B cell (primary cell): ENCODE results near the gene TRPM8. TPM values are rescaled to one million over a fixed set of nuclear protein-coding genes. Genes with fewer than 3 reads are reported as not detected.

Experiments used
- ATAC-seq: fragments of 200-7000 bp; cut with Tn5 transposase; one replicate; pipeline ENCODE4 v1.10.0; 2021; ENCODE audit warnings: low read depth, mild to moderate bottlenecking, moderate number of reproducible peaks, moderate library complexity
- CTCF ChIA-PET: fragments of 350-600 bp; sonication (Branson Sonifier 250); formaldehyde crosslinking; loops from one replicate; lab custom pipeline; 2021; ENCODE audit warnings: antibody characterized with exemption, inconsistent platforms; lab: Charles Lee
- POLR2A ChIA-PET: fragments of 350-600 bp; sonication (Branson Sonifier 250); formaldehyde crosslinking; loops from one replicate; lab custom pipeline; 2021; ENCODE audit warnings: antibody characterized with exemption; lab: Charles Lee
- DNase-seq: peaks from one replicate; pipeline ENCODE4 v3.0.0; 2013
- H2AFZ ChIP-seq: 2 replicates; pipeline ENCODE4 v1.6.1; 2012; ENCODE audit warnings: mild to moderate bottlenecking, low read depth, low read length; ENCODE audit not compliant: insufficient read depth, poor library complexity, severe bottlenecking
- H3K27ac ChIP-seq, 2 donors: 1 replicate in 1 of 2; 2 replicates in 1 of 2; pipeline ENCODE4 v1.5.1; 2012 to 2013; ENCODE audit warnings: low read length in 2 of 2, mild to moderate bottlenecking in 2 of 2, moderate library complexity in 1 of 2
- H3K27me3 ChIP-seq, 4 experiments: fragments of 200-600 bp in 1 of 4; sonication (generic) in 1 of 4; replicated peaks in 1 of 4; 1 replicate in 2 of 4; 2 replicates in 2 of 4; pipeline versions ENCODE4 v1.6.1 to v1.7.0; 2013 to 2016; ENCODE audit warnings: low read length in 3 of 4, mild to moderate bottlenecking in 2 of 4, mixed read lengths in 1 of 4, moderate library complexity in 1 of 4; ENCODE audit not compliant: insufficient read depth in 4 of 4, control insufficient read depth in 3 of 4; ENCODE audit errors: control extremely low read depth in 1 of 4
- H3K36me3 ChIP-seq, 2 experiments: replicated peaks in 1 of 2; 1 replicate in 1 of 2; 2 replicates in 1 of 2; pipeline versions ENCODE4 v1.6.1 to v1.7.1; 2013; ENCODE audit warnings: low read length in 1 of 2; ENCODE audit not compliant: insufficient read depth in 2 of 2, control insufficient read depth in 1 of 2; ENCODE audit errors: control extremely low read depth in 1 of 2, extremely low read depth in 1 of 2
- H3K4me1 ChIP-seq, 2 donors: fragments of 200-600 bp in 1 of 2; sonication (generic) in 1 of 2; 1 replicate in 1 of 2; 2 replicates in 1 of 2; pipeline versions ENCODE4 v1.5.1 to v1.6.1; 2013 to 2017; ENCODE audit warnings: low read length in 2 of 2; ENCODE audit not compliant: control insufficient read depth in 2 of 2, insufficient read depth in 2 of 2
- H3K4me2 ChIP-seq: replicated peaks from 2 replicates; pipeline ENCODE3; 2012; ENCODE audit warnings: mild to moderate bottlenecking, low read depth, low read length; ENCODE audit not compliant: poor library complexity, severe bottlenecking
- H3K4me3 ChIP-seq, 5 experiments: fragments of 200-600 bp in 1 of 5; sonication (generic) in 1 of 5; 1 replicate in 3 of 5; 2 replicates in 2 of 5; pipeline versions ENCODE4 v1.5.1 to v1.7.0; 2011 to 2016; ENCODE audit warnings: low read length in 4 of 5, mild to moderate bottlenecking in 4 of 5, low read depth in 2 of 5, control low read depth in 1 of 5, moderate library complexity in 1 of 5; ENCODE audit not compliant: insufficient read depth in 1 of 5; ENCODE audit errors: control extremely low read depth in 1 of 5, extremely low read depth in 1 of 5
- H3K79me2 ChIP-seq: fragments of 200-600 bp; sonication (generic); one replicate; pipeline ENCODE4 v1.6.0; 2016; ENCODE audit warnings: low read length; ENCODE audit not compliant: control insufficient read depth, insufficient read depth
- H3K9ac ChIP-seq: fragments of 200-600 bp; sonication (generic); 2 replicates; pipeline ENCODE4 v1.6.1; 2017; ENCODE audit warnings: mild to moderate bottlenecking, low read length, moderate library complexity
- H3K9me3 ChIP-seq, 3 donors: one replicate each; pipeline versions ENCODE4 v1.6.1 to v1.7.1; 2013; ENCODE audit warnings: low read length in 2 of 3; ENCODE audit not compliant: control insufficient read depth in 2 of 3, insufficient read depth in 1 of 3; ENCODE audit errors: control extremely low read depth in 1 of 3
- H4K20me1 ChIP-seq: 2 replicates; pipeline ENCODE4 v1.6.0; 2012; ENCODE audit warnings: mild to moderate bottlenecking, low read length; ENCODE audit not compliant: insufficient read depth, control insufficient read depth, poor library complexity, severe bottlenecking
- H3K27ac Mint-ChIP-seq: one replicate; pipeline ENCODE4 v1.8.0; 2021; ENCODE audit warnings: mixed read lengths
- H3K27me3 Mint-ChIP-seq: one replicate; pipeline ENCODE4 v1.8.0; 2021; ENCODE audit warnings: mixed read lengths
- H3K4me1 Mint-ChIP-seq: one replicate; pipeline ENCODE4 v1.8.0; 2021; ENCODE audit warnings: mixed read lengths
- H3K4me3 Mint-ChIP-seq: one replicate; pipeline ENCODE4 v1.8.0; 2021; ENCODE audit warnings: mixed read lengths
- H3K9me3 Mint-ChIP-seq: one replicate; pipeline ENCODE4 v1.8.0; 2022; ENCODE audit warnings: mixed read lengths; ENCODE audit not compliant: insufficient read depth
- EZH2 ChIP-seq: IDR thresholded peaks from 2 replicates; pipeline ENCODE4 v1.6.1; 2012; ENCODE audit warnings: borderline replicate concordance, low read depth, mild to moderate bottlenecking, moderate library complexity, low read length; ENCODE audit not compliant: insufficient read depth, poor library complexity, severe bottlenecking
- WGBS: methylation state at CpG from one replicate; pipeline ENCODE4 v1.1.5; 2013; ENCODE audit warnings: missing lambda C conversion rate; ENCODE audit not compliant: insufficient coverage; 5-methylcytosine and 5-hydroxymethylcytosine counted together
- intact Hi-C: fragments of 100-400 bp; cut with micrococcal nuclease; formaldehyde crosslinking; loops from one replicate; pipeline ENCODE4 v1.10.0; 2022
- polyA plus RNA-seq: library from polyadenylated mRNA; depleted of rRNA; stranded (reverse); fragments of >200 nt; gene quantifications from 2 replicates; pipeline ENCODE4 v1.2.3, GENCODE V29; 2012
- total RNA-seq, 2 donors: library from RNA; stranded (reverse); fragments of 120-200 nt in 1 of 2; gene quantifications; 1 replicate in 1 of 2; 2 replicates in 1 of 2; pipeline versions ENCODE4 v1.2.3 to v1.2.4, GENCODE V29; 2013 to 2022
- TF ChIP-seq, protein P1 (sequence below): fragments of 200-600 bp; IDR thresholded peaks from one replicate; pipeline ENCODE4 v1.8.0; 2022; ENCODE audit warnings: antibody characterized with exemption, mild to moderate bottlenecking

TRPM8 gene
- total and polyA plus RNA-seq, 2 donors (not counting 1 experiment from before 2014, with no cell fraction given): not detected

DNA sequence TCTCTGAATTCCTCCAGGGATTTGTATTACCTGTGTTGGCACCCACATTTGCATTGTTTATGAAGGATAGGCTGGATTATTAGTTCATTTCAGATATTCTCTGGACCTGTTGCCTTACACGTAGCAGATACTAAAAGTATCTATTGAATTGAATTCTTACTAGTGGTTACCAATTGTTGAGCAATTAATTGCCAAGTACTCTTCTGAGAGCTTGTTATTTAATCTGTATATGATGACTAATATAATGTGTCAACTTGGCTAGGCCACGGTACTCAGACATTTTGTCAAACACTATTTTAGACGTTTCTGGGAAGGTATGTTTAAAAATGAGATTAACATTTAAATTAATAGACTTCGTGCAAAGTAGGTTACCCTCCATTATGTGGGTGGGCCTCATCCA lies 130.9 kb downstream of the TRPM8 start:
- Histone ChIP-seq H3K27ac (no peak overlapping the region), H3K79me2 (no peaks in the 10 kb centered on the region), H4K20me1 (no peaks in the 10 kb centered on the region), H3K36me3 (no peaks in the 10 kb centered on the region), H3K4me2 (no peak overlapping the region), H3K9ac (no peak overlapping the region), H3K27me3 (peaks cover 0 to 10% (median 3%) of the 10 kb centered on the region in 4 experiments), H3K4me1 (no peaks in the 10 kb centered on the region), H3K4me3 (no peak overlapping the region), H3K9me3 (peaks cover 0 to 1% (median 0%) of the 10 kb centered on the region in 3 donors), H2AFZ (no peak overlapping the region)
- DNase-seq (no peak), ATAC-seq (no peak)
- intact Hi-C loops: no loop called here
- 100% methylated on average over 1 of the region's 4 CpGs for WGBS
- no peaks in the 10 kb centered on the region for H3K9me3 Mint-ChIP-seq
- ChIA-PET POLR2A (no interaction called here), CTCF (no interaction called here)
- no peak overlapping the region for H3K27ac Mint-ChIP-seq
- TF ChIP-seq, protein P1, sequence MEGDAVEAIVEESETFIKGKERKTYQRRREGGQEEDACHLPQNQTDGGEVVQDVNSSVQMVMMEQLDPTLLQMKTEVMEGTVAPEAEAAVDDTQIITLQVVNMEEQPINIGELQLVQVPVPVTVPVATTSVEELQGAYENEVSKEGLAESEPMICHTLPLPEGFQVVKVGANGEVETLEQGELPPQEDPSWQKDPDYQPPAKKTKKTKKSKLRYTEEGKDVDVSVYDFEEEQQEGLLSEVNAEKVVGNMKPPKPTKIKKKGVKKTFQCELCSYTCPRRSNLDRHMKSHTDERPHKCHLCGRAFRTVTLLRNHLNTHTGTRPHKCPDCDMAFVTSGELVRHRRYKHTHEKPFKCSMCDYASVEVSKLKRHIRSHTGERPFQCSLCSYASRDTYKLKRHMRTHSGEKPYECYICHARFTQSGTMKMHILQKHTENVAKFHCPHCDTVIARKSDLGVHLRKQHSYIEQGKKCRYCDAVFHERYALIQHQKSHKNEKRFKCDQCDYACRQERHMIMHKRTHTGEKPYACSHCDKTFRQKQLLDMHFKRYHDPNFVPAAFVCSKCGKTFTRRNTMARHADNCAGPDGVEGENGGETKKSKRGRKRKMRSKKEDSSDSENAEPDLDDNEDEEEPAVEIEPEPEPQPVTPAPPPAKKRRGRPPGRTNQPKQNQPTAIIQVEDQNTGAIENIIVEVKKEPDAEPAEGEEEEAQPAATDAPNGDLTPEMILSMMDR: no peak
- no peak for TF ChIP-seq EZH2
- H3K4me3 Mint-ChIP-seq: no peak overlapping the region
- no peaks in the 10 kb centered on the region for H3K4me1 Mint-ChIP-seq
- H3K27me3 Mint-ChIP-seq: peaks cover 48% of the 10 kb centered on the region

GRCh38 chr2:234050455-234051135 lies 133.4 kb downstream of the TRPM8 start, which contains the start of gene SPP2:
TSS of gene SPP2 (plus strand) at chr2:234050702. CDS start at chr2:234050787, 85 bp downstream.
- no peak within 1 kb of the TSS for H3K27ac Mint-ChIP-seq
- no peak for ATAC-seq
- H3K4me1 Mint-ChIP-seq: no peaks in the 10 kb centered on the region
- H3K4me3 Mint-ChIP-seq: no peak within 1 kb of the TSS
- 98% methylated on average over 4 of the region's 9 CpGs for WGBS
- no peak for DNase-seq
- no peak within 1 kb of the TSS for H3K4me3 ChIP-seq
- H3K9ac ChIP-seq: no peak within 1 kb of the TSS
- no peaks in the 10 kb centered on the region for H4K20me1 ChIP-seq
- intact Hi-C loops: no loop called here
- H3K9me3 ChIP-seq: peaks cover 0 to 1% (median 0%) of the 10 kb centered on the region in 3 donors
- H3K27me3 ChIP-seq: peaks cover 0 to 14% (median 6%) of the 10 kb centered on the region in 4 experiments
- H3K27me3 Mint-ChIP-seq: peaks cover 54% of the 10 kb centered on the region
- ChIA-PET CTCF (no interaction called here), POLR2A (no interaction called here)
- H3K27ac ChIP-seq: no peak within 1 kb of the TSS
- no peak within 1 kb of the TSS for H2AFZ ChIP-seq
- H3K79me2 ChIP-seq: no peaks in the 10 kb centered on the region
- no peaks in the 10 kb centered on the region for H3K9me3 Mint-ChIP-seq
- no peak for TF ChIP-seq EZH2
- TF ChIP-seq, protein P1: no peak
- no peaks in the 10 kb centered on the region for H3K4me1 ChIP-seq
- H3K36me3 ChIP-seq: no peaks in the 10 kb centered on the region
- no peak within 1 kb of the TSS for H3K4me2 ChIP-seq
